ENCODE measurements around the gene CARS2. TPM values are rescaled to one million over a fixed set of nuclear protein-coding genes. Genes with fewer than 3 reads are reported as not detected.
"Not testable (repeated sequence)": the region's sequence is repeated elsewhere in the genome, so short reads cannot be mapped to it uniquely, and the experiment has no call there.

Gene CARS2
- total RNA-seq, 1 donor from 2014 or later, result 102 TPM

DNA sequence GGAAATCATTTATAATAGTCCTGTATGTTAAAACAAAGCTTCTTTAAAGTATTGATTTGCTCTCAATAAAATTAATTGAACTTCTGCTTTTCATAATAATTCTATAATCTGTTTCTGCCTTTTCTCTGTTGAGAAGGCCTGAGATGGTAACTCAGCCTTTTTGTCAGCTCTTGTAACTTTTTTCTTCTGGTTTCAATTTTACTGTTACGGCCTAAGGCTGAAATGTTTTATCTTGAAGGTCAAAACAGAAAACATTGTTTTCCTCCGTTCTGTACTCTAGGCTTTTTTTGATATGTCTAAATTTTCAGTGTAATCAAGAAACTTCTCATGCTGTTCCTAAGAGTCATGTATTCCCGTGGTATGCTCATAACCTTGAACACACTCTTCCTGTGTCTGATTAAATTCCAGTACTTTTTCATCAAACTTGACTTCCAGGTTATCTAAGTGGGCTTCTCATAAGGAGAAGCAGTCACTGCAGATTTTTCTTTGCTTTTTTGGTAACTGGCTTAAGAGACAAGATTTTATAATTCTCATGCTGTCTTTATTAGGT, 98.2 kb downstream of the CARS2 start:
- Mint-ChIP-seq H3K36me3 (ENCODE audit: unreplicated experiment) (peaks cover 11% of the 10 kb centered on the region), H3K27me3 (ENCODE audit: unreplicated experiment) (no peaks in the 10 kb centered on the region), H3K4me3 (ENCODE audit: unreplicated experiment) (no peak overlapping the region), H3K9me3 (ENCODE audit: unreplicated experiment) (peaks cover 6% of the 10 kb centered on the region), H3K4me1 (ENCODE audit: low read depth, unreplicated experiment) (no peaks in the 10 kb centered on the region), H3K27ac (ENCODE audit: unreplicated experiment) (no peak overlapping the region)
- DNase-seq, result no peak
- TF ChIP-seq, protein P1, sequence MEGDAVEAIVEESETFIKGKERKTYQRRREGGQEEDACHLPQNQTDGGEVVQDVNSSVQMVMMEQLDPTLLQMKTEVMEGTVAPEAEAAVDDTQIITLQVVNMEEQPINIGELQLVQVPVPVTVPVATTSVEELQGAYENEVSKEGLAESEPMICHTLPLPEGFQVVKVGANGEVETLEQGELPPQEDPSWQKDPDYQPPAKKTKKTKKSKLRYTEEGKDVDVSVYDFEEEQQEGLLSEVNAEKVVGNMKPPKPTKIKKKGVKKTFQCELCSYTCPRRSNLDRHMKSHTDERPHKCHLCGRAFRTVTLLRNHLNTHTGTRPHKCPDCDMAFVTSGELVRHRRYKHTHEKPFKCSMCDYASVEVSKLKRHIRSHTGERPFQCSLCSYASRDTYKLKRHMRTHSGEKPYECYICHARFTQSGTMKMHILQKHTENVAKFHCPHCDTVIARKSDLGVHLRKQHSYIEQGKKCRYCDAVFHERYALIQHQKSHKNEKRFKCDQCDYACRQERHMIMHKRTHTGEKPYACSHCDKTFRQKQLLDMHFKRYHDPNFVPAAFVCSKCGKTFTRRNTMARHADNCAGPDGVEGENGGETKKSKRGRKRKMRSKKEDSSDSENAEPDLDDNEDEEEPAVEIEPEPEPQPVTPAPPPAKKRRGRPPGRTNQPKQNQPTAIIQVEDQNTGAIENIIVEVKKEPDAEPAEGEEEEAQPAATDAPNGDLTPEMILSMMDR (IDR thresholded peaks at IDR 0.05; ENCODE audit: partially characterized antibody, unreplicated experiment), result no peak

DNA sequence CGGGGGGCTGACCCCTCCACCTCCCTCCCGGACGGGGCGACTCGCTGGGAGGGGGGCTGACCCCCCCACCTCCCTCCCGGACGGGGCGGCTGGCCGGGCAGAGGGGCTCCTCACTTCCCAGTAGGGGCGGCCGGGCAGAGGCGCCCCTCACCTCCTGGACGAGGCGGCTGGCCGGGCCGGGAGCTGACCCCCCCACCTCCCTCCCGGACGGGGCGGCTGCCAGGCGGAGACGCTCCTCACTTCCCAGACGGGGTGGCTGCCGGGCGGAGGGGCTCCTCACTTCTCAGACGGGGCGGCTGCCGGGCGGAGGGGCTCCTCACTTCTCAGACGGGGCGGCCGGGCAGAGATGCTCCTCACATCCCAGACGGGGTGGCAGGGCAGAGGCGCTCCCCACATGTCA, 99.6 kb downstream of the CARS2 start:
- H3K27me3 Mint-ChIP-seq (ENCODE audit: unreplicated experiment); H3K9me3 Mint-ChIP-seq (ENCODE audit: unreplicated experiment); H3K27ac Mint-ChIP-seq (ENCODE audit: unreplicated experiment): not testable (repeated sequence)

DNA sequence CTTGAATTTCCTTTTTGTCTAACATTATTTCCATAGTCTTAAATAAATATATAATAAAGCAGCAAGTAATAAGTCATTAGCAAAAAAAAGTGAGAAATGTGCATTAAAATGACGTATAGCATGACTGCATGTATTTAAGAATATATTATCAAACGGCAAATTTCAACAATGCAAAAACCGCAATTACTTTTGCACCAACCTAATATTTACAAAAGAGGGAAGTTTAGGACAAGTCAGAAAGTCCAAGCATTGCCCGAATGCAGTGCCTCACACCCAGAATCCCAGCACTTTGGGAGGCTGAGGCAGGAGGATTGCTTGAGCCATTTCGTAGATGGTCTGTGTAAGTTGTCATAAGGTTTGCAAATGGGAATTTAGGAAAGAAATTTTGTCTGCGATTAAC, 100.8 kb downstream of the CARS2 start:
- peaks cover 11% of the 10 kb centered on the region for H3K36me3 Mint-ChIP-seq (ENCODE audit: unreplicated experiment)
- no peak overlapping the region for H3K4me3 Mint-ChIP-seq (ENCODE audit: unreplicated experiment)
- H3K4me1 Mint-ChIP-seq (ENCODE audit: low read depth, unreplicated experiment), result no peaks in the 10 kb centered on the region
- TF ChIP-seq, protein P1 (IDR thresholded peaks at IDR 0.05; ENCODE audit: partially characterized antibody, unreplicated experiment), result no peak
- no peak for DNase-seq
- H3K9me3 Mint-ChIP-seq (ENCODE audit: unreplicated experiment), result peaks cover 6% of the 10 kb centered on the region
- H3K27me3 Mint-ChIP-seq (ENCODE audit: unreplicated experiment), result no peaks in the 10 kb centered on the region
- no peak overlapping the region for H3K27ac Mint-ChIP-seq (ENCODE audit: unreplicated experiment)

More for the DNA sequence above, 99.6 kb downstream of the CARS2 start:
- not testable (repeated sequence) for DNase-seq; H3K4me3 Mint-ChIP-seq (ENCODE audit: unreplicated experiment); H3K4me1 Mint-ChIP-seq (ENCODE audit: low read depth, unreplicated experiment)
- peaks cover 11% of the 10 kb centered on the region for H3K36me3 Mint-ChIP-seq (ENCODE audit: unreplicated experiment)

DNA sequence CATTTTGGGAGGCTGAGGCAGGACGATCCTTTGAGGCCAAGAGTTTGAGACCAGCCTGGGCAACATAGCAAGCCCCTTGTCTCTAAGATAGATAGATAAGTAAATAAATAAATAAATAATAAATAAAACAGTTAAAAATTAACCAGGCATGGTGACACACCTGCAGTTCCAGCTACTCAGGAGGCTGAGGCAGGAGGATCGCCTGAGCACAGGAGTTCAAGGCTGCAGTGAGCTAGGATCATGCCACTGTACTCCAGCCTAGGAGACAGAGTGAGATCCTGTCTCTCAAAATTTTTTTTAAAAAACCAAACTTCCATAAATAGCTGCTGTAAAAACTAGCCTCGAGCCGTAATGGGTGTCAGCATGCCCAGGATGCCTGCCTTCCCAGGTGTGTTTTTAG, 104.9 kb downstream of the CARS2 start:
- peaks cover 3% of the 10 kb centered on the region for H3K9me3 Mint-ChIP-seq (ENCODE audit: unreplicated experiment)
- DNase-seq, result no peak
- peaks cover 5% of the 10 kb centered on the region for H3K36me3 Mint-ChIP-seq (ENCODE audit: unreplicated experiment)
- no peak overlapping the region for H3K27ac Mint-ChIP-seq (ENCODE audit: unreplicated experiment)
- TF ChIP-seq, protein P1 (IDR thresholded peaks at IDR 0.05; ENCODE audit: partially characterized antibody, unreplicated experiment), result no peak
- H3K27me3 Mint-ChIP-seq (ENCODE audit: unreplicated experiment), result no peaks in the 10 kb centered on the region
- H3K4me1 Mint-ChIP-seq (ENCODE audit: low read depth, unreplicated experiment), result peaks cover 2% of the 10 kb centered on the region
- no peak overlapping the region for H3K4me3 Mint-ChIP-seq (ENCODE audit: unreplicated experiment)

DNA sequence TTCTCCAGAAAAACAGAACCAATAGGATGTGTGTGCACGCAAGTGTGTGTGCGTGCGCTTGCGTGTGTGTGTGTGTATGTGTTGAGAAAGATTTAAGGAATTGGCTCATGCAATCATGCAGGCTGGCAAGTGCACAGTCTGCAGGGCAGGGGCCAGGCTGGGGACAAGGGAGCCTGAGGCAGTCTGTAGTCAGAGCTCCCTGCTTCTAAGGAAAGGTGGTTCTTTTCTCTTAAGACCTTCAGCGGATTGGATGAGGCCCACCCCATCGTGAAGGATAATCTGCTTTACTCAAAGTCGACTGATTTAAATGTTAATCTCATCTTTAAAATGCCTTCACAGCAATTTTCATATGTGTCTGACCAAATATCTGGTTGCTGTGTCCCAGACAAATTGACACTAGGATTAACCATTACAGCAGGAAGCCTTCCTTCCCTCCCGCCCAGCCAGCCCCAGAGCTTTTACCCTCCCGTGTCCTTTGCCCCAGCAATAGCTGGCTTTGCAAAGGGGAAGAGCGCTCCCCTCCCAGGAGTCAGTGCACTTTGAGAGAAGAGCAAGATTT, 105.6 kb downstream of the CARS2 start:
- no peak overlapping the region for H3K27ac Mint-ChIP-seq (ENCODE audit: unreplicated experiment)

More for the DNA sequence above, 105.6 kb downstream of the CARS2 start:
- Mint-ChIP-seq H3K9me3 (ENCODE audit: unreplicated experiment) (peaks cover 3% of the 10 kb centered on the region), H3K36me3 (ENCODE audit: unreplicated experiment) (peaks cover 5% of the 10 kb centered on the region), H3K27me3 (ENCODE audit: unreplicated experiment) (no peaks in the 10 kb centered on the region), H3K4me3 (ENCODE audit: unreplicated experiment) (no peak overlapping the region), H3K4me1 (ENCODE audit: low read depth, unreplicated experiment) (peaks cover 2% of the 10 kb centered on the region)
- DNase-seq, result no peak
- TF ChIP-seq, protein P1 (IDR thresholded peaks at IDR 0.05; ENCODE audit: partially characterized antibody, unreplicated experiment), result no peak
